COLO668 (cell line): ENCODE measurements around the gene LOC101059915.

Source experiments
- DNase-seq: peaks from one replicate; lab custom pipeline; 2025; ENCODE audit not compliant: unreplicated experiment; lab: John Stamatoyannopoulos, UW

LOC101059915 gene

DNA sequence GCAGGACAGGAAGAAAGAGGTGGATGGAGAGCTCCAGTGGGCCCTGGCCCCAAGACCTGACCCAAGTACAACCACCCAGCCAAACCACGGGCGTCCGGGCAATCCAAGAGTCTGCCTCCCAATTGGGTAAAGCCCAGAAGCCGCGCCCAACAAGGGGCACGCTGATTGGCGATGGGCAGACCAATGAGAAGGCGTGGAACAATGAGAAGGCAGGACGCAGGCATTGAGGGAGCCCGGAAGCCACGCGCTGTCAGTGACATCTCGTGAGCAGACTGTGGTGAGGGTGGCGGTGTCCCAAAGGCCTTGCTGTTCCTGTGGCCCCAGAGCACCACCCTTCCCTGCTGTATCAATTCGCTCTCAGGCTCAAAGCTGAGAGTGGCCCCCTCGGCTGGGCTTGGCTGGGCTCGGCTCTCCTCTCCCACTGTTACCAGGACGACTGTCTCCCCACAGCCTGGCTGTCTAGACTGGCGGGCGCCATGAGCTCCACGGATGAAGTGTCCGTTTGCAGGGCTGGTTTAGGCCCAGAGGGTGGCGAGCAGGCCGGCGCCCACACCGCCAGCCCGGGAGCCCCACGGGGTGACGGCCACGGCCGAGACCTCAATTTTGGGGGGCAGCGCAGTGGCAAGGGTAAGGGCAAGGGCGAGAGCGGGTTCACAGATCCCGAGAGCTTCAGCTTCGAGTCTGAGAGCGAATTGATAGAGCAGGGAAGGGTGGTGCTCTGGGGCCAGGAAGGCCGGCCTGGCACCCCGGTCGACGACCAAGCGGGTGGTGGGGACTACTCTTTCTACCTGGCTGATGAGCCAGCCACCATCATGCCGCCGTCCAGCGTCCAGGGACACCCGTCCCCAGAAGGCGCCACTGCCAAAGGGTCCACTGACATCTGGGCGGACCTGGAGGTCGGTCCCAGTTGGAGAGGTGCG, at the start of gene LOC101059915:
Gene LOC101059915 (plus strand): TSS at position 219 of the 920 bp plus-strand sequence.
- DNase-seq = no peak

DNA sequence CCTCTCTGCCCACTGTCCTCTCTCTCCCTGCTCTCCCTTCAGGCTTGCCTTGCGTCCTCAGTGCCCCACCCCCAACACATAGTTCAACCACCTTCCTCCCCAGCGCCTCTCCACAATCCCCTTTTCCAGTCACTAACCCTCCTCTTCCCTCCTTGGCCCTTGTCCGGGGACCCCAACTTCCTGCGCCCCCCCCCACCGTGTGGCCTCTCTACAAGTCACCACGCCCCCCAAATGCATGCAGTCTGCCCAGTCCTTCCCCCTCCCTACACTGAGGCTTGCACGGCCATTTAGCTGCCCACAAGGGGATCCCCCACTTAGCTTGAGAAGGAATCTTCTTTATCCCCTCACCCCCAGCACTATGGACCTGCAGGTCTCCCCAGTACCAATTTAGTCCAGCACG, 49.6 kb upstream of the LOC101059915 start:
- no peak for DNase-seq

DNA sequence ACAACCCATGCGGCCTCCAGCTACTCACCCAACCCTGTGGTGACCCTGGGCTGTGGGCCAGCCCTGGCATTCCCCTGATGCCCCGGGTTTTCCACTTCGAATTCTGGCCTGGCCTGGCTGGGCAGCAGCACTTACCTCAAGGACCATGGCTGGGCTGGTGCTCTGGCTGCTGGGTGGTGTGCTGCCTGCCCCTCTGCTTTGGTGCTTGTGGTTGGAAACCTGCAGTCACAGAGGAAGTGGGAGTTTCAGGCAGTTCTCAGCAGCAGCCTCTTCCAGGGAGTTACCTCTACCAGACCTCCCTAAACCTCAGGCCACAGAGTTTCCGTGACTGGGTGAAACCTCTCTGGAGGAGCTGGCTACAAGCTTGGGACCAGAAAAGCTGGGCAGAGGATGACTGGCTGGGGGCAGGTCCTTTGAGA, 49.0 kb upstream of the LOC101059915 start, which contains the start of gene CXCR3:
Gene CXCR3 (minus strand): TSS at position 209 of the 419 bp plus-strand sequence. CDS start 62 bp downstream, at position 147.
- no peak for DNase-seq

DNA sequence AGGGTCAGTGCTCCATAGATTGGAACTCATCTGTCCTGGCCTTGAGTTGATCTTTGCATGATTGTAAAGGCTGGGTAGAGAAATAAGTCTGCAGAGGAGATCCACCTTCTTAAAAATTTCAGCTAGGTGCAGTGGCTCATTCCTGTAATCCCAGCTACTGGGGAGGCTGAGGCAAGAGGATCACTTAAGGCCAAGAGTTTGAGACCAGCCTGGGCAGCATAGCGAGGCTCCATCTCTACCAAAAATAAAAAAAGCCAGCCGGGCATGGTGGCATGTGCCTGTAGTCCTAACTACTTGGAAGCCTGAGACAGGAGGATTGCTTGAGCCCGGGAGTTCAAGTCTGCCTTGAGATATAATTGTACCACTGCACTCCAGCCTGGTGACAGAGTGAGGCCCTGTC, 48.6 kb upstream of the LOC101059915 start:
- DNase-seq = no peak

DNA sequence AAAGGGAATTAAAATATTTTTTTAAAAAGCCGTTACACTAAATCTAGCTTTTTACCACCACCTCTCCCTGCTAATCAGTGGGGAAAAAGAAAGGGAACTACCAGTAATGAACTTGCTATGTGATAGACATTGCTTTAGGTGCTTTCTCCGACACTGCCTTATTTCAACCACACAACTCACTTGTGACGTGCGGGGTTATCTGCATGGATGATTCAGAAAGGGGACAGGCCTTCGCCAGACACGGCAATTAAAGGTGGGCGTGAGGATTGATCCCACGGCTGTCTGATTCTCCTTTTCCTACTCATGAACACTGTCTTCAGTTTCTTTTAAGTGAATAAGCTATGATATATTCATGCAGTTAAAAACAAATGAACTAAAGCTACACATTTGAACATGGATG, 48.2 kb upstream of the LOC101059915 start:
- DNase-seq = no peak

DNA sequence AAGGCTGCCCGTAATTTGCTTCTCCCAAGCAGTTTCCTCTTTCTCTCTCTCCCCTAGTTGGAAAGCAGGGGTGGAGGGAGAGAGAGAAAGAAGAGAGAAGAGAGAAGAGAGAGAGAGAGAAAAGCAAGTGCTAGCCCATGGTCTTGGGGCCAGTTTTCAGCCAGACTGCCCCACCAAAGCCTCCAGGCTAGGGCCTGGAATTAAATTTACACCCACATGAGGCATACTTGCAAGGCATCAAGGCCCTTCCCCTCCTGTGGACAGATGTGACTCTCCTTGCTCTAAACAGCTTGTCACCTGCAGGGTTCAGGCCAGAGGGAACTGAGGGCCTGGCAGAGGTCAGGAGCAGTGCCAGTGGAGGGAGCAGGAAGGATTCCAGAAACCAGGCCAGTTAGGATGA, 47.4 kb upstream of the LOC101059915 start:
- no peak for DNase-seq

DNA sequence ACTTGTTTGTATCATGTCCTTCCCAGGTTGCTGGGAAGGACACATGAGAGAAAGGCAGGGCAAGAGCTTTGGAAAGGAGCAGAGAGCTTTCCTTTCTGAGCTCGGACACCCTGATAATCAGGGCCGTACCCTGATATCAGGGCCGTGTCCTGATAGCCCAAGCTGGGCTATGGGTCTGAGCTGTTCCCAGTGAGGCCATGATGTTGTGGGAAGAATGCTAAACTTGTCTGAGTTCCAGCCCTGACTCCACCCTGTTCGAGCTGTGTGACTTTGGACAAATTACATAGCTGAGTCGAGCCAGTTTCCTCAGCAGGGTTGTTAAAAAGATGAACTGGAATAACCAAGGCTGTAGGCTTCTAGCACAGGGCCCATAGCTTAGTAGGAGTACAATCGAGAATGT, 45.7 kb upstream of the LOC101059915 start:
- DNase-seq = no peak

DNA sequence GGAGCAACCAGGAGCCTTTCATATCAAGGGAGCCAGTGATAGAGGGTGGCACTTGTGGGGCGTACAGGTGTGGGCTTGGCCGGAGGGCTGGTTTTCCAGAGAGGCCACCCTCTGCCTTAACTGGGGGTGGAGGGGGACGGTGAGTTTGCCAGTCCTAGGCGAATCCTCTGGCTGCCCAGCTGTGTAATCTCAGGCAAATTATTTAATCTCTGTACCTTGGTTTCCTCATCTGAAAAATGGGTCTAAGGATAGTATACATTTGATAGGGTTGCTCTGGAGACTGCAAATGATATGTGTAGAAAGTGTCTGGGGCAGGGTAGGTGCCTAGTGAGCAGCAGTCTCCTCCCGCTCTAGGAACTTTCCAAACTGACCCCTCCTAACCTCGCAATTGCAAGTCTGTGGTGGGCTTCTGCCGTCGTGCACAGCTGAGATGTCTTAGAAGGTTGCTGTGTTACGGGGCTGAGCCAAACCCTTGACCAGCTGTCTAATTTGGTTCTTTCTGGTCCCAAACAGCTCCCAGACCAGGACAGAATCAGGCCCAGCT, 45.2 kb upstream of the LOC101059915 start:
- no peak for DNase-seq

DNA sequence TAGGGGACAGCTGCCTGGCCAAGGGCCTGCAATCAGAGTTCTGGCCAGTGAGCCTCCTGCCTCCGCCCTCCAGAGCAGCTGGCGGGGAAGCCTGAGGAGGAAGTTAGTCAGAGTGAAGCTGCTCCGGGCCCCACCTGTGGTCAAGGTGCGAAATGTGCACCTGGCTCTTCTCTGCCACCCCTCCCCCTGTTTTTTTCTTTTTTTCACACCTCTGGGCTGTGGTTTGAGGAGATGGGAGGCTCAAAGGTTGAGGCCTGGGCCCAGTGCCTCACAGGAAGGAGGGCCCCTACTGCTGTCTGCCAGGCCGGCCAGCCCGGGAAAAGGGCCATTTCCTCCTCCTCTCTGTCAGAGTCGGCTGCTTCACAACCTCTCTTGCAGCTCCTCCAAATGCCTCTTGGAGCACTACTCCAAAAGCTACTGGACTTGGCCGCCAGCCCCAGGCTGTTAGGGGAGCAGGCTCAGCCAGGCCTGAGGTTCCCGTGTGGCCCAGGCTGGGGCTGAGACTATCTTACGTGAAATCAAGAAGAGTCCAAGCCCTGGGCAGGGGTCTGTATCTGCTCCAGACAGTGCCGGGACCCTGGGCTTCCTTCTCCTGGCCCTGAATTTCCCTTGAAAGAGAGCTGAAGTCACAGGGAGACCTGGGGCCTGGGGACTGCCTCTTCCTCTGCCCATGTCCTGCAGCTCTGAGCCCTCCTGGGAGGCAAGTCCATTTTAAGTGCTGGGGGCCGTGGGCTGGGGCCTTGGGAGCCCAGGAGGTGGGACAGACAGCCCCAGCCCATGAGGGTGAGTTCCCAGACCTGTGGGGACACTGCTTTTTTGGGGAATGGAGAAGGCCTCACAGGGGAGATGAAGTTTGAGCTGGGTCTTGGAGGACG, 44.5 kb upstream of the LOC101059915 start:
- DNase-seq = peak; percentile 66

DNA sequence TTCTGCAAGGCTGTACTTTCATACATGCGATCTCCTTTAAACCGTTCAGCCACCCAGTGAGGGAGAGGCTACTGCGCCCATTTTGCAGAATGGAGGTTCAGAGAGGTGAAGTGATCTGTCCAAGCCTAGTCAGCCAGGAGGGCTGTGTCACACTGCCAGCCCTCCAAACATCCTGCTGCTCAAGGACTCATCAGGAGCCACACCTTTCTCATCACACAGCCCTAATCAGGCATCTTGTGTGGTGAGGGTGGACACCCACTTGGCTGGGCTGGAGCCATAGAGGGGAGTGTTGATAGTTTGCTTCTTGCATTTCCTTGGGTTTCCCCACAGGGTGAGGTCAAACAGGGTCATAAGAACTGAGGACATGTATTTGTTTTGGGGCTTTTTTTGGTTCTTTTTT, 43.6 kb upstream of the LOC101059915 start:
- DNase-seq = no peak

DNA sequence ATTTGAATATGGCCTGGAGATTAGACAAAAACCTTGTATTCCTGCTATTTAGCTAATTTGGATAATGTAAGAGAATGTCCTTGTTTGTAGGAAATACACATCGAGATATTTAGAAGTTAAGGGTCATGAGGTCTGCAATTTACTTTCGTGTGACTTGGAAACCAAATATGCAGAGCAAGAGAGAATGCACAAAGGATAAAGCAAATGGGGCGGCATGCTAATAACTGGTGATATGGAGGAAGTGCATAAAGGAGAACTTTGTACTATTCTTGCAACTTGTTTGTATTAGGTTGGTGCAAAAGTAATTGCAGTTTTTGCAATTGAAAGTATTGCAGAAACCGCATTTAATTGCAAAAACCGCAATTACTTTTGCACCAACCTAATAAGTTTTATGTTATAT, 41.9 kb upstream of the LOC101059915 start:
- DNase-seq = no peak

DNA sequence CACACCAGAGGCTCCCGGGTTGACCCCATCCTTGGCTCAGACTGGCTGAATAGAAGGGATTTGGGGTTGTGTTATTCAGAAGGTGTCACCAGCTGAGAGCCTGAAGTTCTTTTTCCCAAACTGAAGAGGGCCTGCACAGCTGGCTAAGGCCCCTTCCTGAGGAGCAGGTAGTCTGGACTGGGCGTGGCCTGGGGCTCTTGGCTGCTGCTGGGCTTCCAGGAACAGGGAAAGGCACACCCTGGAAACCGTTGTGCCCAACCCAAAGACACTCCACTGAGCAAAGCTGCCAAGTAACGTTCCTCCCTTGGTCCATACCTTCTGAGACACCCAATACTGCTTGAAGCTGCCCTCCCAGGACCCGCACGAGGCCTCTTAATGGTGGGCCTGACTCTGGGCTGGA, 40.8 kb upstream of the LOC101059915 start:
- no peak for DNase-seq

DNA sequence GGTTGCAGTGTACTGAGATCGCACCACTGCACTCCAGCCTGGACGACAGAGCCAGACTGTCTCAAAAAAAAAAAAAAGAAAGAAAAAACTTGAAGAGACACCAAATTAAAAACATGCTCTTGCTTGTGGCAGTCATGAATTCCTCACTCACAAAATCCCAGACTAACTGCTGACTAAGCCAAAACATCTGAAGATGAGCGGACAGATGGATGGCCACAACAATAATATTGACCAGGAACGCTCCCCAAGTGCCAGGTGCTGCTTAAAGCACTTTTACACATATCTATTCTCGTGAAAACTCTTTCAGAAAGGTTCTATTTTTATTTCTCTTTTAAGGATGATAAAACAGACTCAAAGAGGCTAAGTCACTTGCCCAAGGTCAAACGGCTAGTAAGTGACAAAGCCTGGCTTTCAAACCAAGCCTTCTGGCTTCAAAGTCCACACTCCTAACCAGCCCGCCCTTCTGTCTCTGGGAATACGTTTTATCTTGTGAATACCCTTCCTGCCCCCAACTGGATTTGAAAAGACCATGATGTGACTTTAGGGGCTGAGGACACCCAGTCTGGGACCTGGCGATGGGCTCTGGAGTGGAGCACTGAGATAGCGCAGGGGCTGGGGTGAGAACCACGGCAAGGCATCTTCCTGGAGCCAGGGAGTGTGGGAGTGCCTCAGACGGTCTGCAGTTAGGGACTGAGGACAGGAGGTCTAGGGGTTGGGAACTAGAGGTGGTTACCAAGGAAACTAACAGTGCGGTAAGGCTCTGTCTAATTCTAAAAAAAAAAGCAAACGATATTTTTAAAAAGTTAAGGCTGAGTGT, 39.5 kb upstream of the LOC101059915 start:
- DNase-seq = no peak

DNA sequence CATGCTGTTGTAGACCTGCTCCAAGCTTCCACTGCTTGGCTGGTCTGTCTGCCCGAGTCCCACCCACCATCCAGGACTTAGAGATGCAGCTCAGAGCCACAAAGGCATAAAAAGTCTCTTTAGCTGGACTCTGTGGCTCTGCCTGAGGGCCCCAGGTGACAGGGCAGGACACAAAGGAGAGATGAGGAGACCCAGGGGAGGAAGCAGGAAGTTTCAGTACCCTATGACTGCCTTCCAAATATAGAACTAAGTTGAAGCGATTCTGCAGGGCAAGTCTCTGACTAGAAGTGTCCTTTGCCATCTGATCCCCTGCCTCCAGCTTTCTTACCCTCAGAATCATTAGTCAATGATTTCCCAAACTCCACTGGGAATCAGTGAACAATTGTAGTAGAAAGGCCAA, 37.9 kb upstream of the LOC101059915 start:
- DNase-seq = no peak

DNA sequence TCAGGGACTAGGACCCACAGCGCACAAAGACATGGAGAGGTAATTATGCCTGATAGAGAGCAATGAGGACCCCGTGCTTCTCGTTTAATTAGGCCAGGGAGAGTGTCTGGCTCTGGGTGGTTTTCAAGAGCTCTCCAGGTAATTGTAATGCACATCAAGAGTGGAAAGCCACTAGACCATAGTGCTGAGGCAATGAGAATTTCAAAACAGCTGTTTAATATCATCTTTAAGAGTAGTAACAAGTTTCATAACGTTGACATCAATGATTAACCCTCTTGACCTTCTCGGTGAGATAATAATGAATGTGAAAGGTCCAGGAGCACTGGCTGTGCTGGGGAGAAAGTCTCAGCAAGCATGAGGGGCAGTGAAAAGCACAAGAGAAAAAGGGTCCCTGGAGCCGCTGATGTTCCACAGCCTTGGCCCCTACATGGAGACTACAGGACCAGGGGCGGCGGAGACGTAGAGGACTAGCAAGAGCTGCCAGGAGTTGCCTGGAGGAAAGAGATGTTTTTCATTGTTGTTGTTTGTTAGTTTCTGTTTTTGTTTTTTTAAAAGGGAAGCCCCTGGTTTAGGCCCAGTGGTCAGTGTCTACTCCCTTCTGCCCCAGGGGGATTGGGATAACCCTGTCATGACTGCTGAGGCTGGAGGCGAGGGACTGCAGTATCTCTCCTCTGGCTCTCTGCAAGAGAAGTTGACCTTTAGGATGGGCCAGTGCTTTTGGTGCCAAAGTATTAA, 34.3 kb upstream of the LOC101059915 start:
- DNase-seq = no peak

DNA sequence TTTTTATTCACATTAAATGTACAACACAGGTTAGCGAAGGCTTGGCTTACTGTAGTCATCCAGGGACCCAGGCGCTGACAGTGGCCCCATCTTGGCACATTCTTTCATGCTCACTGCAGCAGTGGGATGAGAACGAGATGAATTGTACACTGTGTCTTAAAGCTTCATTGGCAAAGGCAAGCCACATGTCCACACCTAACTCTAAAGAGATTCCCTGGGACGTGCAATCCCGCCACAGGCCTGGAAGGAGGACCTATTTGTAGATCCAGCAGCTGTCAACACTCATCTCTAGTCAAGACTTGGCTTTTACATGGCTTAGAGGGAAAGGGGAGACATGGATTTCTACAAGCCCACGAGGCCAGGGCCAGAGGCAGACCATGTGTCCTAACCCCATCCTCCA, 33.0 kb upstream of the LOC101059915 start:
- no peak for DNase-seq

DNA sequence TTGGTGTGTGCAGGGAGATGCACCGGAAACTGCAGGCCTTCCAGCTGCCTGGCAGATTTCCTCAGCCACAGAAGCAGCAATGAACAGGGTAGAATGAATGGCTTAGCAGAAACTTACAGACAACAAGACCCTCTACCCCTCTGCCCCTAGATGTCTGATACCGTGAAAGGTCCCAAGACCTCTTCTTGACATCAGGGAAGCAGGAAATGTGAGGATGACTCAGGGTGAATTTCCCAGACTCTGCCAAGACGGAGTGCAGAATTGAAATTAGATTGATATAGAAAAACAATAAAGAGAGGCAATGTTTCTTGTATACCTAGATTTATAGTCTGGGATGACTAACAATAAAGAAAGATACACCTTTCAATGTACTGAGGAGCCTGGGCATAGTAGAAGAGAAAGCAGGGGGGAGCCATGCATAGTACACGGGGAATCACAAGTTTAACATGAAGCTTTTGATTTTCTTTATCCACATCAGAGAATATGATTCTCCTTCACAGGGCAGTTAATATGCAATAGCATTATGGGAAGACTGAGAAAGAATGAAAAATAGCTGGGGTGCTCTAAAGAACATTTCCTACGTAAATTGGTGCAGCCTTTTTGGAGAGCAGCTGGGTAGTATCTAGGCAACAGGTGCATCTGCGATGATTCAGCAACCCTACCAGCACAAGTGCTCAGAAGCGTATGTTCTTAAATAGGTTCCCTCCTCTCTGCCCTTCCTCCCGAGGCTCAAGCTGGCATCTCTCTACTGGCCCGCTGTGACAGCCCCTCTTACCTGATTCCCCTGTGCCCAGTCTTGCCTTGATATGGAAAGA, 30.7 kb upstream of the LOC101059915 start:
- DNase-seq = peak; percentile 14

DNA sequence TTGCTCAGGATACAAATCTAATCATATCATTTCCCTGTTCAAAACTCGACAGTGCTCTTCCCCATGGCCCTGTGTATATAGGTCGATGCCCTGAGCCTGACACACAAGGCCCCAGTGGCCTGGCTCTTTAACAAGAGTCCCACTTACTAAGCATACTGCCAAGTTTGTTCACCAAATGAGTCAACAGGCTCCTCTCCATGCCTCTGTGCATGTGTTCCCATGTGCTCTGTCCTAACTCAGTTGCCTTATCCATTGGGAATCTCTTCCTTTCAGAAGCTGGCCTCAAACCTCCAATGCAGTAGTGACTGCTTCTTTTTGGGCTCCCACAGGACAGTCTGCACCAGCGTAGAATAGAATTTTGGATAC, 30.1 kb upstream of the LOC101059915 start:
- DNase-seq = no peak

DNA sequence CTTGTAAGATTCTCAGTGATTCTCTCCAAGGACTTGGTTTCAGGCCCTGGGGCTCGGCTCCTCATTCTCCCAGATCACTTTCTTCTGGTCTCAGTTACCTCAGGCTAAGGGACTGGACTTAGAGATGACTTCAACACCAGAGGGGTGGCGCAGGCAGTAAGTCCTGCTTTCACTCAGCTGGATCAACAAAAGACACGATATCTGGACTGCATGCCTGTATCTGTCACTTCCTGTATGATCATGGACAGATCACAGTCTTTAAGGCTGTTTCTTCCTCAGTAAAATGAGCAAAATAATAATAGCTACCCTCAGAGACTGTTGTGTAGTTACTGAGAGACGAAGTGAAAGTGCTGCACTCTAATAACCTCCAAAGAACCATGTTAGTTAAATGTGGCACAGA, 29.5 kb upstream of the LOC101059915 start:
- no peak for DNase-seq
